Measurements from ENCODE around the gene RARG. TPM values are rescaled to one million over a fixed set of nuclear protein-coding genes. Genes with fewer than 3 reads are reported as not detected.
"Not testable (repeated sequence)": the region's sequence is repeated elsewhere in the genome, so short reads cannot be mapped to it uniquely, and the experiment has no call there.

The RARG gene
- total RNA-seq, 2 experiments from 2014 or later, result 19.7 to 20.3 TPM

DNA sequence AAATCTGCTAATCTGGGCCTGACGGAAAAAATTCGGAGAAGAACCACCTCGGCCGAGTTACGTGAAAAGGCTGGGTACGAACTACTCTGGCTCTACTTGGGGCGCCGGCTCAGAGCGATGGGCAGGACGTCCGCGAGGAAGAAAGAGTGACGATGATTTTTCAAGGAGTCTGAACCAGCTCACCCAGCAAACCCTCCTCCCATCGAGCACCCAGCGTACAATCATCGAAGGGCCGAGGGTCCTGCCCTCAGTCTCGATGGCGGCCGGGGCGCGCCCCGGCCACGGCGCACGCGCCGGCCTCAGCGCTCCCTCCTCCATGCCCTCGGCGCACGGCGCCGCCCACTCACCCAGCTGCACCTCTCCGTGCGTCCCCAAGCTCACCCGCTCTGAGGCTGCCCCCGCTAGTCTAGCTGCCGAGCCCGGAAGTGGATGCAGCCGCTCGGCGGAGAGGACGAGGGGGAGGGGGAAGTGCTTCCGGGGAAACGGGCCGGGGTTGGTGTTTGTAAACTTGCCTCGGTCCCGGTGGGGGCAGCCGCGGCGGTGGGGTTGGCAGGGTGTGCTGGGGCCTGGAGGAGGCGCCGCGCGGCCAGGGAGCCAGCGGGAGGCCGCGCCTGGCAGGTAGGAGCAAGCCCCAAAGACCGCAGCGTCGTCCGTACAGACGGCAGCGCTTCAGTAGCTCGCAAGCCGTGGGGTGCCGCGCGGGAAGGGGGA lies 51.6 kb downstream of the RARG start, which contains the start of the genes CSAD and ZNF740:
TSS of gene CSAD (minus strand) at position 706 of the 711 bp plus-strand sequence. CDS start 7,455 bp downstream, outside the sequence.
TSS of gene ZNF740 (plus strand) at position 503 of the 711 bp plus-strand sequence. CDS start 1,262 bp downstream, outside the sequence.
- peaks cover 32% of the 10 kb centered on the region for H3K36me3 Mint-ChIP-seq (ENCODE audit: low read depth)
- H3K9me3 Mint-ChIP-seq, result no peaks in the 10 kb centered on the region
- peaks cover 51% of the 10 kb centered on the region for H3K4me1 Mint-ChIP-seq (ENCODE audit: low read depth)
- ChIA-PET CTCF (interaction anchor here (0.7 to 17.7 kb wide), 17 partner anchors 8 to 165 kb away, joined by 3 to 199 read pairs (median 6); partner anchors contain the start of genes AAAS, ESPL1 and SOAT2), POLR2A (interaction anchor here (0.6 to 6.7 kb wide), 19 partner anchors 11 to 193 kb away, joined by 3 to 91 read pairs (median 6); partner anchors contain the start of genes AAAS, ESPL1, IGFBP6 and ITGB7)
- DNase-seq, result peak; percentile 99
- intact Hi-C loops (cut with micrococcal nuclease), result no loop called here
- ATAC-seq, result peak; percentile 95
- peak within 1 kb of the TSS; percentile 96 for H3K27ac Mint-ChIP-seq
- peak within 1 kb of the TSS; percentile 89 for H3K4me3 Mint-ChIP-seq
- H3K27me3 Mint-ChIP-seq, result no peaks in the 10 kb centered on the region
- TF ChIP-seq, protein P1, sequence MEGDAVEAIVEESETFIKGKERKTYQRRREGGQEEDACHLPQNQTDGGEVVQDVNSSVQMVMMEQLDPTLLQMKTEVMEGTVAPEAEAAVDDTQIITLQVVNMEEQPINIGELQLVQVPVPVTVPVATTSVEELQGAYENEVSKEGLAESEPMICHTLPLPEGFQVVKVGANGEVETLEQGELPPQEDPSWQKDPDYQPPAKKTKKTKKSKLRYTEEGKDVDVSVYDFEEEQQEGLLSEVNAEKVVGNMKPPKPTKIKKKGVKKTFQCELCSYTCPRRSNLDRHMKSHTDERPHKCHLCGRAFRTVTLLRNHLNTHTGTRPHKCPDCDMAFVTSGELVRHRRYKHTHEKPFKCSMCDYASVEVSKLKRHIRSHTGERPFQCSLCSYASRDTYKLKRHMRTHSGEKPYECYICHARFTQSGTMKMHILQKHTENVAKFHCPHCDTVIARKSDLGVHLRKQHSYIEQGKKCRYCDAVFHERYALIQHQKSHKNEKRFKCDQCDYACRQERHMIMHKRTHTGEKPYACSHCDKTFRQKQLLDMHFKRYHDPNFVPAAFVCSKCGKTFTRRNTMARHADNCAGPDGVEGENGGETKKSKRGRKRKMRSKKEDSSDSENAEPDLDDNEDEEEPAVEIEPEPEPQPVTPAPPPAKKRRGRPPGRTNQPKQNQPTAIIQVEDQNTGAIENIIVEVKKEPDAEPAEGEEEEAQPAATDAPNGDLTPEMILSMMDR (IDR thresholded peaks at IDR 0.05), result no peak

DNA sequence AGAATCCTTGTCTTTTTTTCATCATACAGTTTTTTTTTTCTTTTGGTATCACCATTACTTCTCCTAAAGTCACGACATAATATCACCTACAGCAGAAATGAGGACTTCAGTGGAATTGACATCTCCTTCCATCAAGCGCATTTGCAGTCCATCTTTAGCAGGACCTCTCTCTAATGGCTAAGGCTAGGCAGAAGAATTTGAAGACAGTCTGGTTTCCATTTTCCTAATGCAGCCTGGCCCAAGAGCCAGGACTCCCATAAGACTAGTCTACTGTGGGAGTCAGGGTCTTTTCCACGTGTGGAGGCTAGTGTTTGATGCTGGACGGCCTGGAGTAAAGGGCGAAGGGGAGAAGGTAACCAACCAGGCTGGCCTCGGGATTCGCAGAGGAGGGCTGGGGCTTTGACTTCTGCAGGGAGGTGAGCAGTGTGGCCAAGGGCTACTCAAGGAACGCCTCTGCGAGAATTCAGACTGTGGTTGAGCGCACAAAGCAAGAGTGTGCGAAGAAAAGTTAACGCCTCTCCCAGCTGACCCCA lies 52.3 kb downstream of the RARG start:
- Mint-ChIP-seq H3K4me1 (ENCODE audit: low read depth) (peaks cover 45% of the 10 kb centered on the region), H3K4me3 (peak overlapping the region; percentile 89), H3K27ac (peak overlapping the region; percentile 96), H3K9me3 (no peaks in the 10 kb centered on the region), H3K27me3 (no peaks in the 10 kb centered on the region), H3K36me3 (ENCODE audit: low read depth) (peaks cover 27% of the 10 kb centered on the region)
- no peak for DNase-seq
- TF ChIP-seq, protein P1 (IDR thresholded peaks at IDR 0.05), result no peak
- intact Hi-C loops (cut with micrococcal nuclease), result no loop called here
- ChIA-PET POLR2A (interaction anchor here (0.6 to 6.7 kb wide), 13 partner anchors 12 to 194 kb away, joined by 3 to 91 read pairs (median 9); partner anchors contain the start of genes AAAS, ESPL1, IGFBP6 and MYG1), CTCF (interaction anchor here (0.7 to 17.7 kb wide), 14 partner anchors 8 to 148 kb away, joined by 3 to 199 read pairs (median 8); partner anchors contain the start of genes AAAS, ESPL1 and SOAT2)
- peak; percentile 7 for ATAC-seq

DNA sequence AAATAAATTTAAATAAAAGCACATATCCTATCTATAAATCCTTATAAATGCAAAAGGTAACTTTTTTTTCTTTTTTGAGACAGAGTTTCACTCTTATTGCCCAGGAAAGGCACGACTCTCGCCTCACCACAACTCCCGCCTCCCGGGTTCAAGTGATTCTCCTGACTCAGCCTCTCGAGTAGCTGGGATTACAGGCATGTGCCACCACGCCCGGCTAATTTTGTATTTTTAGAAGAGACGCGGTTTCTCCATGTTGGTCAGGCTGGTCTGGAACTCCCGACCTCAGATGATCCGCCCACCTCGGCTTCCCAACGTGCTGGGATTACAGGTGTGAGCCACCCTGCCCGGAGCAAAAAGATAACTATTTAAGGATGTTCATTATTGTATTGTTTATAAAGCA lies 53.2 kb downstream of the RARG start:
- H3K27ac Mint-ChIP-seq, result peak overlapping the region; percentile 96
- ChIA-PET POLR2A (interaction anchor here (4.6 kb wide), 1 partner anchor 13 kb away, joined by 40 read pairs; no protein-coding TSS in a partner anchor), CTCF (interaction anchor here (1.6 to 17.7 kb wide), 2 partner anchors 18 to 89 kb away, joined by 11 to 199 read pairs; partner anchors contain the start of gene ESPL1)
- peaks cover 37% of the 10 kb centered on the region for H3K4me1 Mint-ChIP-seq (ENCODE audit: low read depth)
- H3K9me3 Mint-ChIP-seq; DNase-seq; intact Hi-C loops (cut with micrococcal nuclease); ATAC-seq; H3K27me3 Mint-ChIP-seq: not testable (repeated sequence)
- H3K36me3 Mint-ChIP-seq (ENCODE audit: low read depth), result peaks cover 26% of the 10 kb centered on the region
- H3K4me3 Mint-ChIP-seq, result peak overlapping the region; percentile 89

DNA sequence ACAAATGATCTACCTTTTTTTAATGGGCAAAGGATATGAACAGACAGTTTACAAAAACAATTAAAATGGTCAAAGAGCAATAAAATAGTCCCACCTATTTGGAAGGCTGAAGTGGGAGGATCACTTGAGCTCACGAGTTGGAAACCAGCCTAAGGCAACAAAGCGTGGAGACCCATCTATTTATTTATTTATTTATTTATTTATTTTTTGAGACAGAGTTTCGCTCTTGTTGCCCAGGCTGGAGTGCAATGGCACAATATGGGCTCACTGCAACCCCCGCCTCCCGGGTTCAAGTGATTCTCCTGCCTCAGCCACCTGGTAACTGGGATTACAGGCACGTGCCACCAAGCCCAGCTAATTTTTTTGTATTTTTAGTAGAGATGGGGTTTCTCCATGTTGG lies 54.6 kb downstream of the RARG start:
- ATAC-seq; H3K27ac Mint-ChIP-seq; H3K27me3 Mint-ChIP-seq; intact Hi-C loops (cut with micrococcal nuclease); DNase-seq; H3K4me3 Mint-ChIP-seq; H3K9me3 Mint-ChIP-seq: not testable (repeated sequence)
- POLR2A ChIA-PET, result interaction anchor here (1.0 to 1.6 kb wide), 2 partner anchors 10 to 19 kb away, joined by 3 to 5 read pairs; no protein-coding TSS in a partner anchor
- CTCF ChIA-PET, result interaction anchor here (17.7 kb wide), 1 partner anchor 17 kb away, joined by 199 read pairs; no protein-coding TSS in a partner anchor
- Mint-ChIP-seq H3K4me1 (ENCODE audit: low read depth) (peaks cover 25% of the 10 kb centered on the region), H3K36me3 (ENCODE audit: low read depth) (peaks cover 15% of the 10 kb centered on the region)

DNA sequence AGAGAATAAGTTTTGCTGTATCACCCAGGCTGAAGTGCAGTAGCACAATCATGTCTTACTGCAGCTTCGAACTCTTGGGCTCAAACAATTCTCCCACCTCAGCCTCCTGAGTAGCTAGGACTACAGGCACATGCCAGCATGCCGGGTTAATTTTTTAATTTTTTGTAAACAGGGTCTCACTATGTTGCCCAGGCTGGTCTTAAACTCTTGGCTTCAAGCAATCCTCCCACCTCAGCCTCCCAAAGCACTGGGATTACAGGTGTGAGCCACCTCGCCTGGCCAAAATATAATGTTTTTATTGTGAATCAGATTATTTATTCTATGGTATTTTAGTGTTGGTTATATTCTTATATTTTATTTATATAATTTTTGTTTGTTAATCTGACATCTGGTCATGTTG lies 55.3 kb downstream of the RARG start:
- Mint-ChIP-seq H3K27me3 (no peaks in the 10 kb centered on the region), H3K4me1 (ENCODE audit: low read depth) (peaks cover 18% of the 10 kb centered on the region), H3K9me3 (no peaks in the 10 kb centered on the region), H3K4me3 (no peak overlapping the region), H3K36me3 (ENCODE audit: low read depth) (peaks cover 8% of the 10 kb centered on the region), H3K27ac (no peak overlapping the region)
- ATAC-seq (no peak), DNase-seq (no peak)
- TF ChIP-seq, protein P1 (IDR thresholded peaks at IDR 0.05), result no peak
- CTCF ChIA-PET, result interaction anchor here (0.7 to 17.7 kb wide), 4 partner anchors 11 to 110 kb away, joined by 3 to 199 read pairs (median 4); no protein-coding TSS in a partner anchor
- POLR2A ChIA-PET, result interaction anchor here (1.0 to 1.6 kb wide), 2 partner anchors 11 to 20 kb away, joined by 3 to 5 read pairs; no protein-coding TSS in a partner anchor
- intact Hi-C loops (cut with micrococcal nuclease), result no loop called here
